ENCODE data around the gene RELT.

The RELT gene

GRCh38 chr11:73392108-73393010 is 16.2 kb downstream of the RELT start:
- no peak for DNase-seq

- DNase-seq, result no peak
Observed at GRCh38 chr11:73393011-73393380, 16.8 kb downstream of the RELT start.

GRCh38 chr11:73393479-73394415 is 17.5 kb downstream of the RELT start:
- peak; percentile 55 to 57 for DNase-seq

- DNase-seq, result no peak
Observed at GRCh38 chr11:73394416-73395296, 18.5 kb downstream of the RELT start.

GRCh38 chr11:73395297-73396208 is 19.4 kb downstream of the RELT start:
- DNase-seq, result no peak

GRCh38 chr11:73396251-73396930 is 20.2 kb downstream of the RELT start:
- no peak for DNase-seq

- no peak for DNase-seq
Observed at GRCh38 chr11:73396985-73397384, 20.8 kb downstream of the RELT start.

GRCh38 chr11:73397468-73398131 is 21.4 kb downstream of the RELT start:
- DNase-seq, result no peak

GRCh38 chr11:73398132-73398526 is 21.9 kb downstream of the RELT start:
- no peak for DNase-seq

- DNase-seq, result no peak
Observed at GRCh38 chr11:73398721-73399120, 22.5 kb downstream of the RELT start.

- no peak for DNase-seq
Observed at GRCh38 chr11:73399159-73399590, 23.0 kb downstream of the RELT start.

GRCh38 chr11:73399636-73400035 is 23.4 kb downstream of the RELT start:
- DNase-seq, result no peak

- no peak for DNase-seq
Observed at GRCh38 chr11:73400293-73400692, 24.1 kb downstream of the RELT start.

- no peak for DNase-seq
Observed at GRCh38 chr11:73401217-73401923, 25.2 kb downstream of the RELT start.

GRCh38 chr11:73401924-73402833 is 26.0 kb downstream of the RELT start:
- DNase-seq, result no peak

GRCh38 chr11:73402834-73403185 is 26.6 kb downstream of the RELT start:
- no peak for DNase-seq

GRCh38 chr11:73403541-73403940 is 27.3 kb downstream of the RELT start:
- no peak for DNase-seq

GRCh38 chr11:73404048-73404447 is 27.8 kb downstream of the RELT start:
- no peak for DNase-seq

Measured in stimulated activated CD4-positive, alpha-beta T cell treated with anti-CD3 and anti-CD28 coated beads, Interleukin-4, amount 100 ng/mL, for 4 hours (primary cell).